Smooth muscle cell (in vitro differentiated cells): ENCODE measurements around the gene BIRC3. TPM values are rescaled to one million over a fixed set of nuclear protein-coding genes. Genes with fewer than 3 reads are reported as not detected.

Experiments used
- DNase-seq: peaks from one replicate; lab custom pipeline; 2025; ENCODE audit not compliant: unreplicated experiment; lab: John Stamatoyannopoulos, UW
- H2AFZ ChIP-seq: fragments of 200-600 bp; sonication (generic); 2 replicates; pipeline ENCODE4 v1.6.0; 2016; ENCODE audit warnings: antibody characterized with exemption, low read depth, mild to moderate bottlenecking
- H3F3A ChIP-seq: fragments of 200-600 bp; sonication (generic); 2 replicates; pipeline ENCODE4 v1.6.0; 2017; ENCODE audit warnings: antibody characterized with exemption, low read depth
- H3K27ac ChIP-seq: fragments of 200-600 bp; sonication (generic); 2 replicates; pipeline ENCODE4 v1.5.1; 2016; ENCODE audit warnings: low read depth, mild to moderate bottlenecking
- H3K27me3 ChIP-seq: fragments of 200-600 bp; sonication (generic); 2 replicates; pipeline ENCODE4 v1.6.1; 2016; ENCODE audit warnings: low read depth, mild to moderate bottlenecking
- H3K36me3 ChIP-seq: fragments of 200-600 bp; sonication (generic); 2 replicates; pipeline ENCODE4 v1.5.1; 2016; ENCODE audit warnings: low read depth
- H3K4me1 ChIP-seq: fragments of 200-600 bp; sonication (generic); 2 replicates; pipeline ENCODE4 v1.5.1; 2016; ENCODE audit warnings: low read depth
- H3K4me2 ChIP-seq: fragments of 200-600 bp; sonication (generic); 2 replicates; pipeline ENCODE4 v1.6.0; 2016; ENCODE audit warnings: mild to moderate bottlenecking
- H3K4me3 ChIP-seq: fragments of 200-600 bp; sonication (generic); 2 replicates; pipeline ENCODE4 v1.5.1; 2016; ENCODE audit warnings: mild to moderate bottlenecking
- H3K79me2 ChIP-seq: fragments of 200-600 bp; sonication (generic); 2 replicates; pipeline ENCODE4 v1.6.0; 2016; ENCODE audit warnings: low read depth, mild to moderate bottlenecking
- H3K9ac ChIP-seq: fragments of 200-600 bp; sonication (generic); 2 replicates; pipeline ENCODE4 v1.6.0; 2016; ENCODE audit warnings: low read depth
- H3K9me3 ChIP-seq: fragments of 200-600 bp; sonication (generic); replicated peaks from 2 replicates; pipeline ENCODE4 v1.5.1; 2016; ENCODE audit warnings: low read depth
- H4K20me1 ChIP-seq: fragments of 200-600 bp; sonication (generic); 2 replicates; pipeline ENCODE4 v1.6.0; 2016; ENCODE audit warnings: low read depth
- CTCF ChIP-seq: fragments of 200-600 bp; sonication (generic); IDR thresholded peaks from 2 replicates; pipeline ENCODE4 v1.5.1; 2017; ENCODE audit warnings: borderline replicate concordance, mild to moderate bottlenecking, antibody characterized with exemption; ENCODE audit not compliant: insufficient read depth, poor library complexity, severe bottlenecking
- WGBS: methylation state at CpG from one replicate; pipeline ENCODE4 v1.1.7; 2016; ENCODE audit warnings: low lambda C conversion rate; 5-methylcytosine and 5-hydroxymethylcytosine counted together
- polyA plus RNA-seq: library from polyadenylated mRNA; unstranded; fragments of >200 nt; fragmentation: Nextera tagmentation; extraction: Ambion mirVana; gene quantifications from 2 replicates; pipeline ENCODE4 v1.2.1, GENCODE V29; 2016
- total RNA-seq: library from RNA; depleted of rRNA; stranded (reverse); fragments of >200 nt; gene quantifications from 2 replicates; pipeline ENCODE4 v1.2.3, GENCODE V29; 2014

Gene BIRC3
- total and polyA plus RNA-seq, 2 experiments from 2014 or later: 0.94 to 1.6 TPM

- TF ChIP-seq CTCF: no peak
- WGBS: 65% methylated on average over 4 of the region's 4 CpGs
Observed at GRCh38 chr11:102280245-102280833, 36.9 kb upstream of the BIRC3 start.

GRCh38 chr11:102283116-102283485, 34.2 kb upstream of the BIRC3 start:
- Histone ChIP-seq H3K27me3 (no peaks in the 10 kb centered on the region), H3K36me3 (no peaks in the 10 kb centered on the region), H3K9ac (no peak overlapping the region), H3K4me2 (no peak overlapping the region), H3K79me2 (no peaks in the 10 kb centered on the region), H3K4me1 (peaks cover 9% of the 10 kb centered on the region), H3K9me3 (no peaks in the 10 kb centered on the region), H2AFZ (no peak overlapping the region), H4K20me1 (no peaks in the 10 kb centered on the region), H3F3A (no peaks in the 10 kb centered on the region), H3K4me3 (no peak overlapping the region), H3K27ac (no peak overlapping the region)
- no peak for TF ChIP-seq CTCF
- DNase-seq: no peak
- 100% methylated on average over 1 of the region's 1 CpG for WGBS

More at GRCh38 chr11:102280245-102280833, 36.9 kb upstream of the BIRC3 start:
- H4K20me1 ChIP-seq: no peaks in the 10 kb centered on the region
- H3F3A ChIP-seq: no peaks in the 10 kb centered on the region
- no peaks in the 10 kb centered on the region for H3K9me3 ChIP-seq
- no peaks in the 10 kb centered on the region for H3K79me2 ChIP-seq
- peak overlapping the region; percentile 21 for H3K4me3 ChIP-seq
- no peaks in the 10 kb centered on the region for H3K27me3 ChIP-seq
- H3K4me1 ChIP-seq: peaks cover 9% of the 10 kb centered on the region
- no peaks in the 10 kb centered on the region for H3K36me3 ChIP-seq
- no peak for DNase-seq
- no peak overlapping the region for H2AFZ ChIP-seq
- no peak overlapping the region for H3K27ac ChIP-seq
- H3K4me2 ChIP-seq: no peak overlapping the region
- no peak overlapping the region for H3K9ac ChIP-seq

GRCh38 chr11:102284008-102284407, 33.3 kb upstream of the BIRC3 start:
- Histone ChIP-seq H3K4me3 (no peak overlapping the region), H4K20me1 (no peaks in the 10 kb centered on the region), H3F3A (no peaks in the 10 kb centered on the region), H3K9me3 (no peaks in the 10 kb centered on the region), H3K36me3 (no peaks in the 10 kb centered on the region), H3K4me2 (no peak overlapping the region), H2AFZ (no peak overlapping the region), H3K27ac (no peak overlapping the region), H3K27me3 (no peaks in the 10 kb centered on the region), H3K4me1 (peaks cover 9% of the 10 kb centered on the region), H3K79me2 (no peaks in the 10 kb centered on the region), H3K9ac (no peak overlapping the region)
- no peak for DNase-seq
- no peak for TF ChIP-seq CTCF
- 83% methylated on average over 3 of the region's 3 CpGs for WGBS

GRCh38 chr11:102286292-102286691, 31.0 kb upstream of the BIRC3 start:
- Histone ChIP-seq H3F3A (no peaks in the 10 kb centered on the region), H3K36me3 (no peaks in the 10 kb centered on the region), H3K4me2 (no peak overlapping the region), H3K79me2 (no peaks in the 10 kb centered on the region), H2AFZ (no peak overlapping the region), H3K9ac (no peak overlapping the region), H3K4me3 (no peak overlapping the region), H3K9me3 (no peaks in the 10 kb centered on the region), H3K4me1 (no peaks in the 10 kb centered on the region), H3K27ac (no peak overlapping the region), H3K27me3 (no peaks in the 10 kb centered on the region), H4K20me1 (no peaks in the 10 kb centered on the region)
- no peak for DNase-seq
- no peak for TF ChIP-seq CTCF
- 72% methylated on average over 3 of the region's 3 CpGs for WGBS
